OCI-M2 (cell line): Measurements from ENCODE around the gene WNT6.
A peak's percentile ranks its signal among the peaks of the same experiment; 100 is the strongest.
"Not testable (repeated sequence)": the region's sequence is repeated elsewhere in the genome, so short reads cannot be mapped to it uniquely, and the experiment has no call there.

Source experiments
- DNase-seq: peaks from one replicate; lab custom pipeline; 2025; ENCODE audit not compliant: unreplicated experiment; lab: John Stamatoyannopoulos, UW

The WNT6 gene

GRCh38 chr2:218829868-218830451, 29.6 kb upstream of the WNT6 start:
- DNase-seq, result no peak

GRCh38 chr2:218830526-218831306, 28.9 kb upstream of the WNT6 start:
- DNase-seq, result no peak

- no peak for DNase-seq
Measured at GRCh38 chr2:218831378-218831990, 28.1 kb upstream of the WNT6 start, which contains the start of gene PRKAG3. Gene PRKAG3, minus strand, starts transcription at chr2:218831803.

GRCh38 chr2:218832081-218832480, 27.5 kb upstream of the WNT6 start:
- DNase-seq, result no peak

GRCh38 chr2:218832520-218832919, 27.1 kb upstream of the WNT6 start:
- no peak for DNase-seq

GRCh38 chr2:218833023-218833609, 26.5 kb upstream of the WNT6 start:
- no peak for DNase-seq

- DNase-seq, result no peak
Measured at GRCh38 chr2:218834685-218835084, 24.9 kb upstream of the WNT6 start.

- no peak for DNase-seq
Measured at GRCh38 chr2:218837495-218837894, 22.1 kb upstream of the WNT6 start.

GRCh38 chr2:218839430-218839829, 20.2 kb upstream of the WNT6 start:
- no peak for DNase-seq

GRCh38 chr2:218839888-218840287, 19.7 kb upstream of the WNT6 start:
- DNase-seq, result no peak

GRCh38 chr2:218844334-218844733, 15.3 kb upstream of the WNT6 start:
- DNase-seq, result not testable (repeated sequence)

GRCh38 chr2:218846963-218847362, 12.6 kb upstream of the WNT6 start:
- not testable (repeated sequence) for DNase-seq

GRCh38 chr2:218849721-218850120, 9.9 kb upstream of the WNT6 start:
- DNase-seq, result no peak

GRCh38 chr2:218850796-218851195, 8.8 kb upstream of the WNT6 start:
- no peak for DNase-seq

GRCh38 chr2:218851286-218851685, 8.3 kb upstream of the WNT6 start:
- DNase-seq, result no peak

- peak; percentile 11 for DNase-seq
Measured at GRCh38 chr2:218852911-218853667, 6.5 kb upstream of the WNT6 start.

- no peak for DNase-seq
Measured at GRCh38 chr2:218853766-218854165, 5.8 kb upstream of the WNT6 start.

GRCh38 chr2:218854860-218855259, 4.7 kb upstream of the WNT6 start:
- no peak for DNase-seq

GRCh38 chr2:218855305-218856166, 4.1 kb upstream of the WNT6 start:
- no peak for DNase-seq
